Subcutaneous adipose tissue (tissue), 4 donors: Measurements from ENCODE around the gene VCAN. TPM values are rescaled to one million over a fixed set of nuclear protein-coding genes. Genes with fewer than 3 reads are reported as not detected.

Source experiments
- total RNA-seq, 4 donors: library from RNA; depleted of rRNA; stranded (reverse); fragments of >200 nt; gene quantifications; one replicate each; pipeline ENCODE4 v1.1.0, GENCODE V29; 2016
- TF ChIP-seq, protein P1 (sequence below): fragments of 450-650 bp; IDR thresholded peaks from one replicate; pipeline ENCODE4 v1.5.1; 2016; ENCODE audit warnings: low read depth, mild to moderate bottlenecking, control low read depth, antibody characterized with exemption, moderate library complexity

The VCAN gene
- total RNA-seq, 4 donors from 2014 or later, result 101 to 308 (median 252) TPM

DNA sequence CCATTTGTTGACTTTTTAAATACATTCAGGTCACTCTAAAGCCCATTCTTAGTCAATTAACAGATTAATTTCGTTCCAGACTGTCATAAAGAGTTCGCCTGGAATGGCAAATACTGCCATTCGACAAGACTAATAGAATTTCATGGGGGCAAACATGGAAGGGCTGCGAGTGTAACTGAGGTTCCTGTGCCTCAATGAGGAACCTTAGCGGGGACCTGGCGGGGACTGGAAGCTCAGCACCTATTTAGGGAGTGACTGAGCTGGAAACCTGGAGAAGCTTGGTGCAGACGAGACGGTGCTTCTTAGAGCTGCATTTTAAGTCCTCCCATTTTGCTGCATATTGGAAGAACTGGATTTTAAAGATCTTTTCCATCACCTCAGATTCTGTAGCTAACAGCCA is 3.4 kb downstream of the VCAN start:
- TF ChIP-seq, protein P1, sequence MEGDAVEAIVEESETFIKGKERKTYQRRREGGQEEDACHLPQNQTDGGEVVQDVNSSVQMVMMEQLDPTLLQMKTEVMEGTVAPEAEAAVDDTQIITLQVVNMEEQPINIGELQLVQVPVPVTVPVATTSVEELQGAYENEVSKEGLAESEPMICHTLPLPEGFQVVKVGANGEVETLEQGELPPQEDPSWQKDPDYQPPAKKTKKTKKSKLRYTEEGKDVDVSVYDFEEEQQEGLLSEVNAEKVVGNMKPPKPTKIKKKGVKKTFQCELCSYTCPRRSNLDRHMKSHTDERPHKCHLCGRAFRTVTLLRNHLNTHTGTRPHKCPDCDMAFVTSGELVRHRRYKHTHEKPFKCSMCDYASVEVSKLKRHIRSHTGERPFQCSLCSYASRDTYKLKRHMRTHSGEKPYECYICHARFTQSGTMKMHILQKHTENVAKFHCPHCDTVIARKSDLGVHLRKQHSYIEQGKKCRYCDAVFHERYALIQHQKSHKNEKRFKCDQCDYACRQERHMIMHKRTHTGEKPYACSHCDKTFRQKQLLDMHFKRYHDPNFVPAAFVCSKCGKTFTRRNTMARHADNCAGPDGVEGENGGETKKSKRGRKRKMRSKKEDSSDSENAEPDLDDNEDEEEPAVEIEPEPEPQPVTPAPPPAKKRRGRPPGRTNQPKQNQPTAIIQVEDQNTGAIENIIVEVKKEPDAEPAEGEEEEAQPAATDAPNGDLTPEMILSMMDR, result no peak

DNA sequence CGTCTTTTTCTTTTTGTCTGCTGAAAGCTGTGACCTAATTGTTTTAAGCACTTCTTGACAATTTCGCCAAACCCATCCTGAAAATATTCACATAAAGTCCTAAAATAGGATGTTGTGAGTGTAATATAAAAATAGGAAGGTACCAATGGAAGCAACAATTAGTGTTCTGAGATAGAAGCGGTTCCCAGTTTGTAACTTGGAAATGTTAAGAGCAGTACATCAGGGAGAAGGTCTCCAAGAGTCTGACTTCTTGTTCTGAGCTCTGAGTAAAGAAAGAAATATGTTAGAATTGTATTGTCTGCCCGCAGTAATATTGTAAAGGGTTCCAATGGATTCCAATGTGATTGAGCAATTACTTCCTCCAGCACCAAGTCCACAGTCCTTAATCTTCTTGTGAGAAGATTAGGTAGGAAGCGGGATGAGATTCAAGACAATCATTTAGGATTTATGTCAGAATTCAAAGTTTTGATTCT is 3.9 kb downstream of the VCAN start:
- TF ChIP-seq, protein P1, result no peak

DNA sequence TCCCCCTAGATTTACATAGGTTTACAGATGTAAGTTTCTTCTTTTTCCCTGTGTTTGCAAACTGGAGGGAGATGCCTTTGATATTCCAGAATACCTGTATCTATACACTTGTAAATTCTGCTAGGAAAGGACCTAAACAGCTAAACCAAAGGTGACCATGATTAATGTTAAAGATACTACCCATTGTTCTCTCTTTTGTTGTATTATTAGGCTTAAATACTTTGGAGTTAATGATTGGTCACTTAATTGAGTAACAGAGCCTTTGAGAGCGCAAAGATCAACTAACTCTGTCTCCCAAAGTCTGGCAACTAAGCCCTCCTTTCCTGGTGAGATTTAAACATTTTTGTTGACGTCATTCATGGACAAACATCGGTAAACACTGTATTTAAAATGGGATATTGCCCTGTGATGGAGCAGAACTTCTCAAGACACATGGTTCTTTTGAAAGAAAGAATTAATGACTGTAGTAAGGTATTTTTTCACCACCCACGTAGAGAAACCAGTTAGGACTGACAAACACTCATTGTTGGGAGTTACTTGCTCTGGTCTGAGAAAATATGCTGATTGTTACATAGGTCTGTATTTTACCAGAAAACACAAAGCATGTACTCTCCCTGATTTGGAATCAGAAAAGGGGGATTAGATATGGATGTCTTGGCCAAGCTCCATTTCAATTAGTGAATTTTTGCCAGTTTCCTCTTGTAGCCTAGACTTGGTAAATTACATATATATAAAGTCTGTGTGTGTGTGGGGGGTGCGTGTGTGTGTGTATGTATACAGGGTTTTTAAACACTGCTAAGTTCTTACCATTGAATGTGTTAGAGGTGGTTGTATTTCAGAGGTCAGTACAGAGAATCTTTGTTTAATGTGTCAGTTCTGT is 4.6 kb downstream of the VCAN start:
- TF ChIP-seq, protein P1, result no peak

DNA sequence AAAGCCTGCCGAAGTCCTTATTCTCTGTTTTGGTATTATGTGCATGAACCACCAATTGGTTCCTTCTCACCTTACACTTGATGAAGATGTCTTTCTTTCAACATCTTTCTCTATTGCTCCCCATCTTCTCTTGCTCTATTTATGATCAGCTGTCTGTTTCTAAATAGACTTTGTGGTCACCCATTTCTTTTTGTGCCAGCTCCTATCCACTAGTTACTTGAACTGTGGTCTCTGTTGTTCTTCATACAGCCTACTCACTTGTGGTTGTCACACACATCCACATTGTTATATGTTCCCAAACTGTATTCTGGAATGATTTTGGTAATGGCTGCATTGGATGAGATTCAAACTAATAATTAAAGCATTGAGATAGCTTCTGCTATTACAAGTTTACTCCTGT is 11.4 kb downstream of the VCAN start:
- TF ChIP-seq, protein P1, result no peak

DNA sequence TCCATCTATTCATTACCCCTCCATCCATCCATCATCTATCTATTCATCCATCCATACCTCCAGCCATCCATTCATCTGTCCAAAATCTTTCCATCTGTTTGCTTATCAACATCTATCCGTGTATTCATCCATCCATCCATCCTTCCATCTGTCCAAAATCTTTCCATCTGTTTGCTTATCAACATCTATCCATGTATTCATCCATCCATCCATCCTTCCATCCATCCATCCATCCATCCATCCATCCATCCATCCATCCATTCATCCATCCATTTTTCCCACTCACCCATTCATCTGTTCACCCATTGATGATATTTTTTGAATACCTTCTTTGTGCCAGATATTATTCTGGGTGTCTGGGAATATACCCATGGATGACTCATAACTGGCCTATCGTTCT is 12.8 kb downstream of the VCAN start:
- TF ChIP-seq, protein P1, result no peak

DNA sequence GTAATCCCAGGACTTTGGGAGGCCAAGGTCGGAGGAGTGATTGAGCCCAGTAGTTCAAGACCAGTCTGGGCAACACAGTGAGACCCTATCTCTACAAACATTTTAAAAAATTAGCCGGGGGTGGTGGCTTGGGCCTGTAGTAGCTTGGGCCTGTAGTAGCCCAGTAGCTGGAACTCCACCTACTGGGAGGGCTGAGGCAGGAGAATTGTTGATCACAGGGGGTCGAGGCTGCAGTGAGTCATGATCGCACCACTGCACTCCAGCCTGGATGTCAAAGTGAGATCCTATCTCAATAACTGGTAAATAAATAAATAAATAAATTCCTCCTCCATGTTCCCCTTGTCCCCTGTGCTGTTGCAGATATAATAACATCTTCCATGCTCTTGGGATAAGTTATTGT is 14.3 kb downstream of the VCAN start:
- TF ChIP-seq, protein P1, result no peak

DNA sequence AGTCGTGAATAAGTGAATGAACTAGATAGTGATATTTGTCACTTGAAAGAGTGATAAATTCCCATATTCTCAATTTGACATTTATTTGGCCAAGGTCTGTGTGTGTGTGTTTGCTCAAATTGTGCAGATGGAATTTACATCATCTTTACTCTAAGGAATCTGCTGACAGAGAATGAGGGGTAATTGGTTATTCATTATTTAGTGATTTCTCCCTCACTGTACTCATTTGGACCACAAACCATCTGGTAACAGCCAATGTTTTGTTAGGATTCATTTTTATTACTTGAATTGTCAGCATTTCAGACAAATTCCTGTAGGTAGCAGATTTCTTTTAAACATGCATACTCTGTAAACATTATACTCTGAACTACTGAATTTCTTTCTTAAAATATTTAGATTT is 15.6 kb downstream of the VCAN start:
- TF ChIP-seq, protein P1, result no peak
